Sigmoid colon (tissue), 3 donors: ENCODE results near the gene ANXA3.

Experiments used
- CTCF ChIP-seq, 4 experiments: fragments of 450-650 bp in 3 of 4; fragments of 200-600 bp in 1 of 4; IDR thresholded peaks; one replicate each; pipeline ENCODE4 v1.5.1; 2016 to 2019; ENCODE audit warnings: antibody characterized with exemption in 4 of 4, mild to moderate bottlenecking in 3 of 4, moderate library complexity in 2 of 4
- POLR2A ChIP-seq, 2 donors: fragments of 450-650 bp; IDR thresholded peaks; one replicate each; pipeline ENCODE4 v1.6.1; 2016; ENCODE audit warnings: antibody characterized with exemption in 2 of 2, mild to moderate bottlenecking in 2 of 2, moderate library complexity in 2 of 2

- TF ChIP-seq CTCF (IDR thresholded peaks at IDR 0.05) (no peak), POLR2A (IDR thresholded peaks at IDR 0.05) (no peak)
These were observed 15.4 kb downstream of the ANXA3 start for GRCh38 chr4:78566834-78567499.
